Fibroblast of lung (primary cell): ENCODE results near the gene SEC31B.
A peak's percentile ranks its signal among the peaks of the same experiment; 100 is the strongest.

Experiments used
- CTCF ChIP-seq, 2 donors: IDR thresholded peaks in 1 of 2; conservative IDR thresholded peaks in 1 of 2; 1 replicate in 1 of 2; 2 replicates in 1 of 2; pipeline ENCODE4 v1.5.1; 2011 to 2012; ENCODE audit warnings: low read length in 2 of 2, control low read depth in 1 of 2, inconsistent platforms in 1 of 2, low read depth in 1 of 2, mild to moderate bottlenecking in 1 of 2
- EZH2 ChIP-seq: IDR thresholded peaks from 2 replicates; pipeline ENCODE4 v1.5.1; 2012; ENCODE audit warnings: low read length, control low read depth, mild to moderate bottlenecking; ENCODE audit errors: missing control alignments

- TF ChIP-seq EZH2 (no peak), CTCF (conservative IDR thresholded peaks at IDR 0.05 in 1 of 2, IDR thresholded peaks at IDR 0.05 in 1 of 2; ENCODE audit: low read depth in 1 of 2, low read length in 2 of 2) (peak; percentile 95 to 96)
Measured at GRCh38 chr10:100535715-100536353, 16.2 kb upstream of the SEC31B start, which contains the start of gene HIF1AN.
